Activated T-helper 1 cell treated with anti-CD3 and anti-CD28 coated beads, Interleukin-12 subunit alpha, Interleukin-12 subunit beta, Interleukin-2, Interleukin-4 antibody, amounts not matched to agents 30 ng/mL and 10 ng/mL and 1 ng/mL, durations not matched to agents 14 hours and 24 hours and 36 hours (primary cell): ENCODE measurements around the gene NECAB2. TPM values are rescaled to one million over a fixed set of nuclear protein-coding genes. Genes with fewer than 3 reads are reported as not detected.

Experiments
- DNase-seq: peaks from one replicate; pipeline ENCODE4 v3.0.0; 2021; ENCODE audit warnings: low spot score
- H3K27ac Mint-ChIP-seq: one replicate; pipeline ENCODE4 v1.8.0; 2021; ENCODE audit warnings: mild to moderate bottlenecking, mixed read lengths
- H3K27me3 Mint-ChIP-seq: one replicate; pipeline ENCODE4 v1.8.0; 2022; ENCODE audit warnings: mild to moderate bottlenecking, moderate library complexity, mixed read lengths; ENCODE audit not compliant: insufficient read depth
- H3K36me3 Mint-ChIP-seq: one replicate; pipeline ENCODE4 v1.8.0; 2021; ENCODE audit warnings: low read depth, mixed read lengths
- H3K4me1 Mint-ChIP-seq: one replicate; pipeline ENCODE4 v1.8.0; 2021; ENCODE audit warnings: low read depth, mixed read lengths
- H3K4me3 Mint-ChIP-seq: one replicate; pipeline ENCODE4 v1.8.0; 2021; ENCODE audit warnings: mild to moderate bottlenecking, moderate library complexity, mixed read lengths
- H3K9me3 Mint-ChIP-seq: one replicate; pipeline ENCODE4 v1.8.0; 2021; ENCODE audit warnings: mixed read lengths
- intact Hi-C: fragments of 100-400 bp; cut with micrococcal nuclease; formaldehyde crosslinking; loops from one replicate; pipeline ENCODE4 v1.15.1; 2024
- total RNA-seq: library from RNA; stranded (reverse); gene quantifications from 2 replicates; pipeline ENCODE4 v1.2.3, GENCODE V29; 2022

The NECAB2 gene
- total RNA-seq, 1 donor from 2014 or later, result not detected

GRCh38 chr16:84040823-84041820 is 73.1 kb downstream of the NECAB2 start:
- Mint-ChIP-seq H3K9me3 (peaks cover 4% of the 10 kb centered on the region), H3K4me3 (no peak overlapping the region), H3K36me3 (no peaks in the 10 kb centered on the region), H3K4me1 (no peaks in the 10 kb centered on the region), H3K27ac (no peak overlapping the region), H3K27me3 (peaks cover 15% of the 10 kb centered on the region)
- intact Hi-C loops, result no loop called here
- no peak for DNase-seq

GRCh38 chr16:84041881-84042280 is 73.8 kb downstream of the NECAB2 start:
- no peak overlapping the region for H3K27ac Mint-ChIP-seq
- H3K36me3 Mint-ChIP-seq, result no peaks in the 10 kb centered on the region
- no peaks in the 10 kb centered on the region for H3K9me3 Mint-ChIP-seq
- no peaks in the 10 kb centered on the region for H3K4me1 Mint-ChIP-seq
- no peak overlapping the region for H3K4me3 Mint-ChIP-seq
- DNase-seq, result no peak
- intact Hi-C loops, result no loop called here
- peaks cover 15% of the 10 kb centered on the region for H3K27me3 Mint-ChIP-seq

- H3K4me3 Mint-ChIP-seq, result no peak within 1 kb of the TSS
These were observed 74.3 kb downstream of the NECAB2 start, which contains the start of gene SLC38A8 for GRCh38 chr16:84042308-84042878. Gene SLC38A8 (minus strand): TSS chr16:84042795. CDS start chr16:84042157, 638 bp downstream.

GRCh38 chr16:84042879-84043485 is 74.9 kb downstream of the NECAB2 start:
- Mint-ChIP-seq H3K9me3 (no peaks in the 10 kb centered on the region), H3K27me3 (peaks cover 15% of the 10 kb centered on the region), H3K36me3 (no peaks in the 10 kb centered on the region), H3K4me3 (no peak overlapping the region), H3K4me1 (no peaks in the 10 kb centered on the region), H3K27ac (no peak overlapping the region)
- DNase-seq, result no peak
- intact Hi-C loops, result no loop called here

More at GRCh38 chr16:84042308-84042878, 74.3 kb downstream of the NECAB2 start, which contains the start of gene SLC38A8:
- Mint-ChIP-seq H3K36me3 (no peaks in the 10 kb centered on the region), H3K27me3 (peaks cover 15% of the 10 kb centered on the region), H3K4me1 (no peaks in the 10 kb centered on the region), H3K9me3 (no peaks in the 10 kb centered on the region), H3K27ac (no peak within 1 kb of the TSS)
- intact Hi-C loops, result no loop called here
- DNase-seq, result no peak

- H3K9me3 Mint-ChIP-seq, result no peaks in the 10 kb centered on the region
- no peaks in the 10 kb centered on the region for H3K36me3 Mint-ChIP-seq
- intact Hi-C loops, result no loop called here
- H3K27ac Mint-ChIP-seq, result no peak overlapping the region
- no peak overlapping the region for H3K4me3 Mint-ChIP-seq
- DNase-seq, result no peak
- H3K4me1 Mint-ChIP-seq, result no peaks in the 10 kb centered on the region
- H3K27me3 Mint-ChIP-seq, result peaks cover 15% of the 10 kb centered on the region
These were observed 75.6 kb downstream of the NECAB2 start for GRCh38 chr16:84043486-84044117.

GRCh38 chr16:84044118-84044488 is 76.1 kb downstream of the NECAB2 start:
- Mint-ChIP-seq H3K27ac (no peak overlapping the region), H3K4me1 (no peaks in the 10 kb centered on the region), H3K36me3 (no peaks in the 10 kb centered on the region), H3K4me3 (no peak overlapping the region), H3K9me3 (no peaks in the 10 kb centered on the region), H3K27me3 (peaks cover 12% of the 10 kb centered on the region)
- no peak for DNase-seq
- intact Hi-C loops, result no loop called here

GRCh38 chr16:84045001-84045817 is 77.2 kb downstream of the NECAB2 start:
- Mint-ChIP-seq H3K27ac (no peak overlapping the region), H3K4me3 (no peak overlapping the region), H3K9me3 (no peaks in the 10 kb centered on the region), H3K4me1 (no peaks in the 10 kb centered on the region), H3K36me3 (no peaks in the 10 kb centered on the region), H3K27me3 (peaks cover 12% of the 10 kb centered on the region)
- no peak for DNase-seq
- intact Hi-C loops, result no loop called here

- H3K36me3 Mint-ChIP-seq, result peaks cover 3% of the 10 kb centered on the region
- peaks cover 12% of the 10 kb centered on the region for H3K27me3 Mint-ChIP-seq
These were observed 77.9 kb downstream of the NECAB2 start for GRCh38 chr16:84045818-84046470.

GRCh38 chr16:84047206-84047605 is 79.2 kb downstream of the NECAB2 start:
- no peak for DNase-seq
- intact Hi-C loops, result no loop called here
- H3K27ac Mint-ChIP-seq, result no peak overlapping the region
- H3K36me3 Mint-ChIP-seq, result peaks cover 4% of the 10 kb centered on the region
- H3K27me3 Mint-ChIP-seq, result peaks cover 10% of the 10 kb centered on the region
- no peaks in the 10 kb centered on the region for H3K9me3 Mint-ChIP-seq
- no peak overlapping the region for H3K4me3 Mint-ChIP-seq
- no peaks in the 10 kb centered on the region for H3K4me1 Mint-ChIP-seq

More at GRCh38 chr16:84045818-84046470, 77.9 kb downstream of the NECAB2 start:
- Mint-ChIP-seq H3K4me1 (no peaks in the 10 kb centered on the region), H3K4me3 (no peak overlapping the region), H3K9me3 (no peaks in the 10 kb centered on the region), H3K27ac (no peak overlapping the region)
- intact Hi-C loops, result no loop called here
- DNase-seq, result no peak

- peaks cover 7% of the 10 kb centered on the region for H3K36me3 Mint-ChIP-seq
- H3K4me1 Mint-ChIP-seq, result no peaks in the 10 kb centered on the region
- H3K9me3 Mint-ChIP-seq, result no peaks in the 10 kb centered on the region
- H3K27ac Mint-ChIP-seq, result no peak overlapping the region
- no peak for DNase-seq
- intact Hi-C loops, result no loop called here
- peaks cover 10% of the 10 kb centered on the region for H3K27me3 Mint-ChIP-seq
- no peak overlapping the region for H3K4me3 Mint-ChIP-seq
These were observed 79.6 kb downstream of the NECAB2 start for GRCh38 chr16:84047626-84048025.

GRCh38 chr16:84048270-84048669 is 80.2 kb downstream of the NECAB2 start:
- intact Hi-C loops, result no loop called here
- Mint-ChIP-seq H3K36me3 (peaks cover 13% of the 10 kb centered on the region), H3K4me1 (no peaks in the 10 kb centered on the region), H3K27ac (no peak overlapping the region), H3K27me3 (peaks cover 10% of the 10 kb centered on the region), H3K9me3 (no peaks in the 10 kb centered on the region), H3K4me3 (no peak overlapping the region)
- DNase-seq, result no peak

GRCh38 chr16:84048871-84049270 is 80.8 kb downstream of the NECAB2 start:
- H3K27me3 Mint-ChIP-seq, result peaks cover 6% of the 10 kb centered on the region
- intact Hi-C loops, result no loop called here
- no peak overlapping the region for H3K4me3 Mint-ChIP-seq
- H3K27ac Mint-ChIP-seq, result no peak overlapping the region
- H3K4me1 Mint-ChIP-seq, result no peaks in the 10 kb centered on the region
- no peaks in the 10 kb centered on the region for H3K9me3 Mint-ChIP-seq
- DNase-seq, result no peak
- H3K36me3 Mint-ChIP-seq, result peaks cover 18% of the 10 kb centered on the region
